SK-N-SH treated with all-trans-retinoic acid at 6 μM for 48 hours (cell line): ENCODE measurements around the gene ATP5PD.

Experiments
- ATAC-seq: fragments of 200-7000 bp; cut with Tn5 transposase; 3 replicates; pipeline ENCODE4 v1.9.1; 2020; ENCODE audit warnings: mild to moderate bottlenecking, moderate library complexity
- ARNTL ChIP-seq: fragments of 450-650 bp; formaldehyde crosslinking; IDR thresholded peaks from 2 replicates; pipeline ENCODE4 v1.5.0; 2020; ENCODE audit warnings: low read depth, mild to moderate bottlenecking, moderate library complexity, borderline replicate concordance
- BACH2 ChIP-seq: fragments of 250-450 bp; sonication (Bioruptor Pico); IDR thresholded peaks from 2 replicates; pipeline ENCODE4 v1.9.0; 2021; ENCODE audit warnings: mild to moderate bottlenecking, borderline replicate concordance
- CREB5 ChIP-seq: fragments of 250-450 bp; sonication (Bioruptor Pico); IDR thresholded peaks from 2 replicates; pipeline ENCODE4 v1.5.1; 2020; ENCODE audit warnings: low read depth, mild to moderate bottlenecking, moderate library complexity
- CSDC2 ChIP-seq: fragments of 250-450 bp; sonication (Bioruptor Pico); IDR thresholded peaks from 2 replicates; pipeline ENCODE4 v1.5.0; 2020; ENCODE audit warnings: mild to moderate bottlenecking, moderate library complexity
- ESRRG ChIP-seq: fragments of 250-450 bp; sonication (Bioruptor Pico); IDR thresholded peaks from 2 replicates; pipeline ENCODE4 v1.6.1; 2021; ENCODE audit warnings: mild to moderate bottlenecking
- GLIS3 ChIP-seq: fragments of 250-450 bp; sonication (Bioruptor Pico); IDR thresholded peaks from 2 replicates; pipeline ENCODE4 v1.5.0; 2020; ENCODE audit warnings: mild to moderate bottlenecking, moderate library complexity
- ISL1 ChIP-seq: fragments of 250-450 bp; sonication (Bioruptor Pico); IDR thresholded peaks from 2 replicates; pipeline ENCODE4 v2.1.2; 2022; ENCODE audit warnings: mild to moderate bottlenecking, moderate library complexity
- OSR1 ChIP-seq: fragments of 250-450 bp; sonication (Bioruptor Pico); IDR thresholded peaks from 2 replicates; pipeline ENCODE4 v1.8.0; 2022; ENCODE audit warnings: moderate library complexity, mild to moderate bottlenecking, inconsistent platforms
- POU6F1 ChIP-seq: fragments of 250-450 bp; sonication (Bioruptor Pico); IDR thresholded peaks from 2 replicates; pipeline ENCODE4 v1.8.0; 2021; ENCODE audit warnings: low read depth, mild to moderate bottlenecking, moderate library complexity, borderline replicate concordance
- PPARA ChIP-seq: fragments of 250-450 bp; sonication (Bioruptor Pico); IDR thresholded peaks from 2 replicates; pipeline ENCODE4 v1.5.0; 2020; ENCODE audit warnings: mild to moderate bottlenecking, borderline replicate concordance
- RARB ChIP-seq: fragments of 250-450 bp; sonication (Bioruptor Pico); IDR thresholded peaks from 2 replicates; pipeline ENCODE4 v1.8.0; 2021; ENCODE audit warnings: mild to moderate bottlenecking, moderate library complexity
- SNAI2 ChIP-seq: fragments of 250-450 bp; sonication (Bioruptor Pico); IDR thresholded peaks from 2 replicates; pipeline ENCODE4 v1.5.0; 2020; ENCODE audit warnings: mild to moderate bottlenecking, moderate library complexity
- TCF4 ChIP-seq: fragments of 250-450 bp; sonication (Bioruptor Pico); IDR thresholded peaks from 2 replicates; pipeline ENCODE4 v1.8.0; 2021; ENCODE audit warnings: mild to moderate bottlenecking, moderate library complexity, borderline replicate concordance
- TOX ChIP-seq: fragments of 250-450 bp; sonication (Bioruptor Pico); IDR thresholded peaks from 2 replicates; pipeline ENCODE4 v1.8.0; 2021; ENCODE audit warnings: mild to moderate bottlenecking, moderate library complexity, borderline replicate concordance
- ZC3H10 ChIP-seq: fragments of 250-450 bp; sonication (Bioruptor Pico); IDR thresholded peaks from 2 replicates; pipeline ENCODE4 v1.5.1; 2021; ENCODE audit warnings: mild to moderate bottlenecking, moderate library complexity
- ZFP3 ChIP-seq: fragments of 250-450 bp; sonication (Bioruptor Pico); IDR thresholded peaks from 2 replicates; pipeline ENCODE4 v1.5.0; 2020; ENCODE audit warnings: mild to moderate bottlenecking, moderate library complexity
- ZFP30 ChIP-seq: fragments of 450-650 bp; formaldehyde crosslinking; IDR thresholded peaks from 2 replicates; pipeline ENCODE4 v1.5.0; 2022; ENCODE audit warnings: mild to moderate bottlenecking, moderate library complexity
- ZNF565 ChIP-seq: fragments of 450-650 bp; formaldehyde crosslinking; conservative IDR thresholded peaks from 2 replicates; pipeline ENCODE4 v1.5.0; 2020; ENCODE audit warnings: low read depth, mild to moderate bottlenecking, moderate library complexity
- ZNF70 ChIP-seq: fragments of 450-650 bp; formaldehyde crosslinking; IDR thresholded peaks from 2 replicates; pipeline ENCODE4 v1.5.0; 2020; ENCODE audit warnings: mild to moderate bottlenecking, moderate library complexity
- ZNF8 ChIP-seq: fragments of 450-650 bp; formaldehyde crosslinking; IDR thresholded peaks from 2 replicates; pipeline ENCODE4 v1.5.0; 2020; ENCODE audit warnings: mild to moderate bottlenecking, moderate library complexity
- TF ChIP-seq, protein P1 (sequence below): fragments of 250-450 bp; sonication (Bioruptor Pico); IDR thresholded peaks from 2 replicates; pipeline ENCODE4 v1.5.1; 2021; ENCODE audit warnings: mild to moderate bottlenecking, moderate library complexity
- TF ChIP-seq, protein P2 (sequence below): fragments of 250-450 bp; sonication (Bioruptor Pico); IDR thresholded peaks from 2 replicates; pipeline ENCODE4 v1.5.0; 2020; ENCODE audit warnings: mild to moderate bottlenecking, moderate library complexity
- TF ChIP-seq, protein P3 (sequence below): fragments of 250-450 bp; sonication (Bioruptor Pico); IDR thresholded peaks from 2 replicates; pipeline ENCODE4 v1.8.0; 2020; ENCODE audit warnings: mild to moderate bottlenecking, moderate library complexity, borderline replicate concordance

ATP5PD gene

DNA sequence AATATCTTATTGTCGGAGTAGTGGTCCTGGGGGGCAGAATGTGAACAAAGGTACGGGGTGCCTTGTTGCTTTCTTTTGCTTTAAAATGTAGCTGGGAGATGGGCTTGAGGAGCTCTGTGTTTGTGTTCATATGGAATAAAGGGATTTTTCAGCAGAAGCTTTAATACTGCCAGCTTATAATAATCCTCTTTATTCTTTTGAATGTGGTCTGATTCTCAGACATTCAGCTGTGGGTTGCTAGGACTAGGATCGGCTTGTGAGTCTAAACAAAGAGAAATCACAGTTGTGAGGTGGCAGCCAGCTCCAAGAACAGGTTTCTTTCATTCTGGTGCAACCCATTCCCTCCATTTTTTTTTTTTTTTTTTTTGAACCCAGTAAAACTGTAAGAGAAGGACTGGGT, 27.1 kb downstream of the ATP5PD start:
- ATAC-seq, result no peak
- TF ChIP-seq TCF4 (CRISPR knock-in tag), result no peak

GRCh38 chr17:75019146-75019545, 27.6 kb downstream of the ATP5PD start:
- TF ChIP-seq CSDC2 (CRISPR knock-in tag), result no peak
- no peak for TF ChIP-seq ZFP3 (CRISPR knock-in tag)
- TF ChIP-seq CREB5 (CRISPR knock-in tag), result no peak
- TF ChIP-seq ZNF565, result no peak
- no peak for TF ChIP-seq OSR1 (CRISPR knock-in tag)
- no peak for TF ChIP-seq BACH2 (CRISPR knock-in tag)
- TF ChIP-seq, all 23 proteins: peak for 0
- no peak for ATAC-seq

- ATAC-seq, result peak; percentile 6
- TF ChIP-seq ESRRG (CRISPR knock-in tag) (0 out of 2 replicates have a peak, but pooled peaks have one; percentile 29), TCF4 (CRISPR knock-in tag) (no peak)
These were observed 33.6 kb downstream of the ATP5PD start for GRCh38 chr17:75013092-75013559.

DNA sequence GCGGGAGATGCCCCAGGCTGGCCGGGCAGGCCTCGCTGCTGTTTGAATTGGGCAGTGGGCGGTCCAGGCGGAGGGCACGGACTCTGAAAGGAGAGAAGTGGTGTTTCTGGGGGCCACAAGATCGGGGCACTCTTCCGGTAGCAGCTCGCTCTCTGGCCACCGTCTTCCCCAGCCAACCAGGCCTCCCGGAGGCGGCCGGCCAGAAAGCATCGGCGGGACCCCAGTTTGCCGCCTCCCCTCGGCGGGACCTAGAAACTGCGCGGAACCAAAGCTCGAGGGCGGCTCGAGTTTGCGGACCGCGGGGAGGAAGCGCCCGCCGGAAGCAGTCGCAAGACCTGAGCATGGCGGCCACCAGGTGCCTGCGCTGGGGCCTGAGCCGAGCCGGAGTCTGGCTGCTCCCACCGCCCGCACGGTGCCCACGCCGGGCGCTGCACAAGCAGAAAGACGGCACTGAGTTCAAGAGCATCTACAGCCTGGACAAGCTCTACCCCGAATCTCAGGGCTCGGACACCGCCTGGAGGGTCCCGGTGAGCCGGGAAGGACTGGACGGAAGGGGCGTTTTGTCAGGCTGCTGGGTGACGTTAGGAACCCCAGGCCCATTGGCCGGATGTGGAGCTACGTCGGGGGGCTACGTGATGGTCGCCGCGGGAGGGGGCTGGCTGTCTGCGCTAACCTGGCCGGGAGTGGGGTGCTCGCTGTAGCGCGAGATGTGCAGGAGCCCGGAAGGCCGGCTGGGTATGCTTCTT, 34.2 kb downstream of the ATP5PD start, which contains the start of gene MRPL58:
TSS of gene MRPL58 (plus strand) at position 325 of the 746 bp plus-strand sequence. CDS start at position 342, 17 bp downstream.
- TF ChIP-seq SNAI2 (no peak), PPARA (CRISPR knock-in tag) (no peak), ZNF70 (CRISPR knock-in tag) (peak; percentile 42; the same call in 1 of the 2 replicates), ZNF8 (CRISPR knock-in tag) (peak; percentile 33; the same call in 1 of the 2 replicates), ZFP3 (CRISPR knock-in tag) (peak; percentile 77; the same call in 1 of the 2 replicates), POU6F1 (CRISPR knock-in tag) (0 out of 2 replicates have a peak, but pooled peaks have one; percentile 83), BACH2 (CRISPR knock-in tag) (no peak), GLIS3 (no peak), TCF4 (CRISPR knock-in tag) (no peak), ARNTL (CRISPR knock-in tag) (no peak), RARB (CRISPR knock-in tag) (no peak), ZFP30 (no peak; the same call in 1 of the 2 replicates), TOX (no peak), ZC3H10 (CRISPR knock-in tag) (no peak), OSR1 (CRISPR knock-in tag) (no peak), ESRRG (CRISPR knock-in tag) (no peak), CSDC2 (CRISPR knock-in tag) (peak; percentile 78; the same call in 1 of the 2 replicates), CREB5 (CRISPR knock-in tag) (no peak), ISL1 (CRISPR knock-in tag) (no peak), ZNF565 (peak; percentile 27; the same call in 1 of the 2 replicates)
- TF ChIP-seq, protein P1, sequence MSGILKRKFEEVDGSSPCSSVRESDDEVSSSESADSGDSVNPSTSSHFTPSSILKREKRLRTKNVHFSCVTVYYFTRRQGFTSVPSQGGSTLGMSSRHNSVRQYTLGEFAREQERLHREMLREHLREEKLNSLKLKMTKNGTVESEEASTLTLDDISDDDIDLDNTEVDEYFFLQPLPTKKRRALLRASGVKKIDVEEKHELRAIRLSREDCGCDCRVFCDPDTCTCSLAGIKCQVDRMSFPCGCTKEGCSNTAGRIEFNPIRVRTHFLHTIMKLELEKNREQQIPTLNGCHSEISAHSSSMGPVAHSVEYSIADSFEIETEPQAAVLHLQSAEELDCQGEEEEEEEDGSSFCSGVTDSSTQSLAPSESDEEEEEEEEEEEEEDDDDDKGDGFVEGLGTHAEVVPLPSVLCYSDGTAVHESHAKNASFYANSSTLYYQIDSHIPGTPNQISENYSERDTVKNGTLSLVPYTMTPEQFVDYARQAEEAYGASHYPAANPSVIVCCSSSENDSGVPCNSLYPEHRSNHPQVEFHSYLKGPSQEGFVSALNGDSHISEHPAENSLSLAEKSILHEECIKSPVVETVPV (CRISPR knock-in tag), result no peak
- TF ChIP-seq, protein P2, sequence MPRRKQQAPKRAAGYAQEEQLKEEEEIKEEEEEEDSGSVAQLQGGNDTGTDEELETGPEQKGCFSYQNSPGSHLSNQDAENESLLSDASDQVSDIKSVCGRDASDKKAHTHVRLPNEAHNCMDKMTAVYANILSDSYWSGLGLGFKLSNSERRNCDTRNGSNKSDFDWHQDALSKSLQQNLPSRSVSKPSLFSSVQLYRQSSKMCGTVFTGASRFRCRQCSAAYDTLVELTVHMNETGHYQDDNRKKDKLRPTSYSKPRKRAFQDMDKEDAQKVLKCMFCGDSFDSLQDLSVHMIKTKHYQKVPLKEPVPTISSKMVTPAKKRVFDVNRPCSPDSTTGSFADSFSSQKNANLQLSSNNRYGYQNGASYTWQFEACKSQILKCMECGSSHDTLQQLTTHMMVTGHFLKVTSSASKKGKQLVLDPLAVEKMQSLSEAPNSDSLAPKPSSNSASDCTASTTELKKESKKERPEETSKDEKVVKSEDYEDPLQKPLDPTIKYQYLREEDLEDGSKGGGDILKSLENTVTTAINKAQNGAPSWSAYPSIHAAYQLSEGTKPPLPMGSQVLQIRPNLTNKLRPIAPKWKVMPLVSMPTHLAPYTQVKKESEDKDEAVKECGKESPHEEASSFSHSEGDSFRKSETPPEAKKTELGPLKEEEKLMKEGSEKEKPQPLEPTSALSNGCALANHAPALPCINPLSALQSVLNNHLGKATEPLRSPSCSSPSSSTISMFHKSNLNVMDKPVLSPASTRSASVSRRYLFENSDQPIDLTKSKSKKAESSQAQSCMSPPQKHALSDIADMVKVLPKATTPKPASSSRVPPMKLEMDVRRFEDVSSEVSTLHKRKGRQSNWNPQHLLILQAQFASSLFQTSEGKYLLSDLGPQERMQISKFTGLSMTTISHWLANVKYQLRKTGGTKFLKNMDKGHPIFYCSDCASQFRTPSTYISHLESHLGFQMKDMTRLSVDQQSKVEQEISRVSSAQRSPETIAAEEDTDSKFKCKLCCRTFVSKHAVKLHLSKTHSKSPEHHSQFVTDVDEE, result no peak; the same call in 1 of the 2 replicates
- TF ChIP-seq, protein P3, sequence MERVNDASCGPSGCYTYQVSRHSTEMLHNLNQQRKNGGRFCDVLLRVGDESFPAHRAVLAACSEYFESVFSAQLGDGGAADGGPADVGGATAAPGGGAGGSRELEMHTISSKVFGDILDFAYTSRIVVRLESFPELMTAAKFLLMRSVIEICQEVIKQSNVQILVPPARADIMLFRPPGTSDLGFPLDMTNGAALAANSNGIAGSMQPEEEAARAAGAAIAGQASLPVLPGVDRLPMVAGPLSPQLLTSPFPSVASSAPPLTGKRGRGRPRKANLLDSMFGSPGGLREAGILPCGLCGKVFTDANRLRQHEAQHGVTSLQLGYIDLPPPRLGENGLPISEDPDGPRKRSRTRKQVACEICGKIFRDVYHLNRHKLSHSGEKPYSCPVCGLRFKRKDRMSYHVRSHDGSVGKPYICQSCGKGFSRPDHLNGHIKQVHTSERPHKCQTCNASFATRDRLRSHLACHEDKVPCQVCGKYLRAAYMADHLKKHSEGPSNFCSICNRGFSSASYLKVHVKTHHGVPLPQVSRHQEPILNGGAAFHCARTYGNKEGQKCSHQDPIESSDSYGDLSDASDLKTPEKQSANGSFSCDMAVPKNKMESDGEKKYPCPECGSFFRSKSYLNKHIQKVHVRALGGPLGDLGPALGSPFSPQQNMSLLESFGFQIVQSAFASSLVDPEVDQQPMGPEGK (CRISPR knock-in tag), result peak; percentile 97
- ATAC-seq, result peak; percentile 94
